DMS153 treated with DMSO at 0.1 percent for 48 hours (cell line): Measurements from ENCODE around the gene SIT1.

ENCODE experiments used
- DNase-seq: peaks from one replicate; lab custom pipeline; 2025; ENCODE audit not compliant: unreplicated experiment; lab: John Stamatoyannopoulos, UW

SIT1 gene

DNA sequence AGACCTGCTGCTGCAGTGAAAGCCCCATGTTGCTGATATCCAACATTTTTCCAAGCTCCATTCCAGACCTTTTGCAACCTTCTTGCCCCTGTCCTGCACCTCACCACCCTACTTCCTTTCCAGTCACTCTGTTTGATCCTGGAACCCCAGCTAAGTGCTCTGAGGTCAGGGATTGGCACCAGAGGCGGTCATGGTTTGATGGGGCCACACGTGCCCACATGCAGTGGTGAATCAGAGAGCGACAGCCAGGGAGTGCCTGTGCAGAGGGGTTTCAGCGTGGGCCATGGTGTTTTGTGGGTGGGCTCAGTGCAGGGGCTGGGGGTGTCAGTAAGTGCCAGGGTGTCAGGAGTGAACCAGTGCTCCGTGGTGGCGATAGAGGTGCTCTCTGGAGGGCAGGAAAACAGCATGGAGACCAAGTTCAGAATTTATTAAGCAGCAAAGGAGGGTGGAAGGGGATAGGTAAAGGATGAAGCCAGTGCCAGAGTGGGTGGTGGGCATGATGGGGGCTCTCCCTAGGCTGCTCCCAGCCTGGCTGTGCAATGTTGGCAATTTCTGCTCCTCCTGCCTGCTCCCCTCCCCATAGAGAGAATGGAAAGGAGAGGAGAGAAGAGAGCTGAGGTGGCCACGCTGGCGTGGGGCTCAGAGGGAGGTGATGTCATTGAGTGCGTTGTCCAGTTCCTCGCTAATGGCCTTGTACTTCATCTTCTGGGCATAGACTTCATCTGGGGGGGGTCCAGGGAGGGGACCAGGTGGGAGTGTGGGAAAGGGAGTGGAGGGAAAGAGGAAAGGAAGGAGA is 32.0 kb upstream of the SIT1 start:
- no peak for DNase-seq

GRCh38 chr9:35682051-35682450 is 31.3 kb upstream of the SIT1 start:
- no peak for DNase-seq

DNA sequence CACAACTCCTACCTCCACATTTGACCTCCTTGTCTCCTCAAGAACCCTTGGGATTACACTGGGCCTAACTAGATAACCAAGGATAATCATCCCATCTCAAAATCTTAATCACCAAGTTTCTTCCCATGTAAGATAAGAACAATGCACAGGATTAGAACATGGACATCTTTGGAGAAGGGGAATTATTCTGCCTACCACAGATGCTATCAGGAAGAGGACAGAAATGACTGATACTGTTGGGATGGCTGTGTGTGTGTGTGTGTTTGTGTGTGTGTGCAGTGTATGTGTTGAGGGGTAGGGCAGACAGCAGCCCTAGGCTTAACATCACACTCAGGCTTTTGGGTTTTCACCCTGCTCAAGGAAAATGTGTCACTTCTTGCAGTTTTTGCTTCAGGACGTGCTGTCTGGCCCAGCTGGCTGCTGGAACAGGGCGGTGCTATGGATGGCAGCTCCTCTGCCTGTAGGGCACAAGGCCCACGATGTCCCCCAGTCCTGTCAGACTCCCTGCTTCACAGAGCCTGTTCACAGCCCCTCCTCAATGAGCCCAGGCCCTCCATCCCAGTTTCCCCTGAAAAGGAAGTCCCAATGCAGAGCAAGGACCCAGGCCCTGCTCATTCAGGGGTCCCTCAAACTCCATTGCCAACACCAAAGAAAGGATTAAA is 30.7 kb upstream of the SIT1 start:
- DNase-seq = no peak

DNA sequence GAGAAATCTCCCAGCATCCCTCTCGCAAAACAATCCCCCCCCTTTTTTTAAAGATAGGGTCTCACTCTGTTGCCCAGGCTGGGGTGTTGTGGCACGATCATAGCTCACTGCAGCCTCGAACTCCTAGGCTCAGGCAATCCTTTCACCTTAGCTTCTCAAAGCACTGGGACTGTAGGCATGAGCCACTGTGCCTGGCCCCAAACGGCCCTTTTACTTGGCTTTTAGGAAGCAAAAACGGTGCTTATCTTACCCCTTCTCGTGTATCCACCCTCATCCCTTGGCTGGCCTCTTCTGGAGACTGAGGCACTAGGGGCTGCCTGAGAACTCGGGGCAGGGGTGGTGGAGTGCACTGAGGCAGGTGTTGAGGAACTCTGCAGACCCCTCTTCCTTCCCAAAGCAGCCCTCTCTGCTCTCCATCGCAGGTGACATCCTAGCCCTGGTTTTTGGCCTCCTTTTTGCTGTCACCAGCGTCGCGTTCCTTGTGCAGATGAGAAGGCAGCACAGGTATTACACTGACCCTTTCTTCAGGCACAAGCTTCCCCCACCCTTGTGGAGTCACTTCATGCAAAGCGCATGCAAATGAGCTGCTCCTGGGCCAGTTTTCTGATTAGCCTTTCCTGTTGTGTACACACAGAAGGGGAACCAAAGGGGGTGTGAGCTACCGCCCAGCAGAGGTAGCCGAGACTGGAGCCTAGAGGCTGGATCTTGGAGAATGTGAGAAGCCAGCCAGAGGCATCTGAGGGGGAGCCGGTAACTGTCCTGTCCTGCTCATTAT is 29.8 kb upstream of the SIT1 start:
- DNase-seq = no peak

- no peak for DNase-seq
These were observed 29.1 kb upstream of the SIT1 start for GRCh38 chr9:35679766-35680330.

GRCh38 chr9:35679091-35679490 is 28.4 kb upstream of the SIT1 start:
- no peak for DNase-seq

DNA sequence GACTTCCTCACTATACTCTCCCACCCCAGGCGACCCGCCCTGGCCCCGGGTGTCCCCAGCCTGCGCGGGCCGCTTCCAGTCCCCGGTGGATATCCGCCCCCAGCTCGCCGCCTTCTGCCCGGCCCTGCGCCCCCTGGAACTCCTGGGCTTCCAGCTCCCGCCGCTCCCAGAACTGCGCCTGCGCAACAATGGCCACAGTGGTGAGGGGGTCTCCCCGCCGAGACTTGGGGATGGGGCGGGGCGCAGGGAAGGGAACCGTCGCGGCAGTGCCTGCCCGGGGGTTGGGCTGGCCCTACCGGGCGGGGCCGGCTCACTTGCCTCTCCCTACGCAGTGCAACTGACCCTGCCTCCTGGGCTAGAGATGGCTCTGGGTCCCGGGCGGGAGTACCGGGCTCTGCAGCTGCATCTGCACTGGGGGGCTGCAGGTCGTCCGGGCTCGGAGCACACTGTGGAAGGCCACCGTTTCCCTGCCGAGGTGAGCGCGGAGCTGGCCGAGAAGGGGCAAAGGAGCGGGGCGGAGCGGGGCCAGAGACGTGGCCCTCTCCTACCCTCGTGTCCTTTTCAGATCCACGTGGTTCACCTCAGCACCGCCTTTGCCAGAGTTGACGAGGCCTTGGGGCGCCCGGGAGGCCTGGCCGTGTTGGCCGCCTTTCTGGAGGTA is 25.1 kb upstream of the SIT1 start:
- no peak for DNase-seq

GRCh38 chr9:35675204-35675603 is 24.5 kb upstream of the SIT1 start:
- DNase-seq = no peak

DNA sequence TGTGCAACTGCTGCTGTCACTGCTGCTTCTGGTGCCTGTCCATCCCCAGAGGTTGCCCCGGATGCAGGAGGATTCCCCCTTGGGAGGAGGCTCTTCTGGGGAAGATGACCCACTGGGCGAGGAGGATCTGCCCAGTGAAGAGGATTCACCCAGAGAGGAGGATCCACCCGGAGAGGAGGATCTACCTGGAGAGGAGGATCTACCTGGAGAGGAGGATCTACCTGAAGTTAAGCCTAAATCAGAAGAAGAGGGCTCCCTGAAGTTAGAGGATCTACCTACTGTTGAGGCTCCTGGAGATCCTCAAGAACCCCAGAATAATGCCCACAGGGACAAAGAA is 23.3 kb upstream of the SIT1 start:
- no peak for DNase-seq

- no peak for DNase-seq
These were observed 22.6 kb upstream of the SIT1 start, which contains the start of gene CA9 for GRCh38 chr9:35673132-35674024. Gene CA9 (plus strand): TSS chr9:35673928. CDS start chr9:35673960, 32 bp downstream.

DNA sequence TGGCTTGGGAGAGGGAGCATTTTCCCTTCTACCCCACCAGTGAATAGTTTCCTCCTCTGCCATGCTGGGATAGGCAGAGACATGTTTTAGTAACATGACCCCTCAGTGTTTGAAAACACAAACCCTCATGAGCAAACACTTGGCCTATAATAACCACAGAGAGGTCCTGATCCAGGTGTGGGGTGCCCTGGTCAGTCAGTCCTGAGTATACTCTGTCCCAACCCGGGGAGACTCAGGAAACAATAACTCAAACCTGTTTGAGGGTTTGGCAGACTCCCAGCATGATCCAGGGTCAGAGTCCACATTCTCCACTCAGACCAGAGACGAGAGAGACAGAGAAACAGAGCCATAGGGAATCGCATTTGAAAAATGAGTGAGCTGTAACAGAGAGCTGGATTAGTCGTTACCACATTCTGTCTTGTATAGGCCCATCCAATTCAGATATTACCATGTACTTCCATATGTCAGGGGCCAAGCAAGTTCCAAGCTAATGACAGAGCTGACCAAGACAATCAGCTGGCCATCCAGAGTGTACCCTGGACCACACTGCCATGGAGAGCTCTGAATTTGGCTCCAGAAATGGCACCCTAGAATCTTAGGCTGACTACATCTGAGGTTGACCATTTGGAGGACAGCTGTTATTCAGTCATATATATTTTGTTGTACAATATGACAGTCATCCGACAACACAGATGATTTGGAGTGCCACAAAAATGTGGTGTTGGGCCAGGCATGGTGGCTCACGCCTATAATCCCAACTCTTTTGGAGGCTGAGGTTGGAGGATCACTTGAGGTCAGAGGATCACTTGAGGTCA is 18.8 kb upstream of the SIT1 start:
- DNase-seq = no peak

GRCh38 chr9:35667939-35668338 is 17.2 kb upstream of the SIT1 start:
- DNase-seq = no peak

- no peak for DNase-seq
These were observed 15.8 kb upstream of the SIT1 start for GRCh38 chr9:35666549-35666948.

DNA sequence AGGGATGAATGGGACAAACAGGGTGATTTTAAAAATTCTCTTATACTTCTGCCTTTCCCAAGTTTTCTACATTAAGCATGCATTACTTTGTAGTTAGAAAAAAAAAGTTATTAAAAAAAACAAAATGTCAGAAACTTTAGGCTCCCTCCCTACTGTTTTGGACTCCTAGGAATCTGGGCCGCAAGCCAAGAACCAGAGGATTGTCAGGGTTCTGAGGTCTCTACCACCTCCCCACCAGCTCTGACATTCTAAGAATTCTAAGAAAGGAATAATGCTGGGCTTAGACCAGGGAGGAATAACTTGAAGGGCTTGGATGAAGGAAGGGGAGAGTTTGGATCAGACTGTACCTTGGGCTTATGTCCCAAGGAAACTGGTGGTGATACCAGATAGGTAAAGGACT is 15.3 kb upstream of the SIT1 start:
- no peak for DNase-seq

- no peak for DNase-seq
These were observed 14.7 kb upstream of the SIT1 start for GRCh38 chr9:35665471-35665818.

DNA sequence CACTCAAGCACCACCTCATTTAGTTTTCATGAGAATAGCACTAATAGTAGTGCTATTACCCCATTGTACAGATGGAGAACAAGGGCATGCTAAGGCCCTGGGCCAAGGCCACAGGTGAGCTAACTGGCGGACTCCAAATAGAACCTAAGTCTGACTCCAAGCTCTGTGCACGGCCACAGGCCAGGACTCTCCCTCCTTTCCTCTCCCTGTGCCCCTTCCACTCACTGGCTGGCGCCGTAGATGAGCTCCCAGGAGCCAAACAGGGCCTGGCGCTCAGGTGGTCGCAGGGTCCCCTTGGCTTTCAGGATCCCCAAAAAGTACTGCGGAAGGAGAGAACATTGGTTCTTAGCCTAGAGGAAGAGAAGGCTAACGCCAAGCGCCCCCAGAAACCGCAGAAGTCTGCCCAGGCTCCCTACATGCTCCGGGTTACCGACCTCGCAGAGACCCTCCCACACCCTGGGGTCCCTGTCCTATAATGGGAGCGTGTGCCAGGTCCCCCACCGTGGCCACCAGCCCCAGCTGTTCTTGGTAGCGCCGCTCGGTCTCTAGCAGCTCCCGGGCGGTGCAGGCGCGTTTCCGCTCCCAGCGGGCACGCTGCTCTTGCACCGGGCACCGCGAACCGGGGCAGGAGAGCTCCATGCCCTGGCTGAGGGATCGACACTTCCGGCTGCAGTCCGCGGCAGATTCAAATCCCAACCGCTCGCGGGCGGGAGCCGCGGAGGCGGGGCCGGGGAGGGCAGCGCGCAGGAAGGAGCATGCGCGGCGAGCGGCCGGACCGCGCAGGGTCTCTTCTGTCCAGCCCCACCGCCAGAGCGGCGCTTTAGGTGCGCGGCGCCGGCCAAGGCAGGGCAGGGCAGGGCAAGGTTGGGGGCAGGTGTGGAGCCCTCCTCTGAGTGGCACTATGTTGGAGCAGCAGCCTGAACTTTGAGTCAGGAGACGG is 14.1 kb upstream of the SIT1 start, which contains the start of gene ARHGEF39:
TSS of gene ARHGEF39 (minus strand) at position 665 of the 940 bp plus-strand sequence. CDS start at position 639, 26 bp downstream.
- peak; percentile 64 for DNase-seq

- no peak for DNase-seq
These were observed 11.7 kb upstream of the SIT1 start for GRCh38 chr9:35662437-35662836.

DNA sequence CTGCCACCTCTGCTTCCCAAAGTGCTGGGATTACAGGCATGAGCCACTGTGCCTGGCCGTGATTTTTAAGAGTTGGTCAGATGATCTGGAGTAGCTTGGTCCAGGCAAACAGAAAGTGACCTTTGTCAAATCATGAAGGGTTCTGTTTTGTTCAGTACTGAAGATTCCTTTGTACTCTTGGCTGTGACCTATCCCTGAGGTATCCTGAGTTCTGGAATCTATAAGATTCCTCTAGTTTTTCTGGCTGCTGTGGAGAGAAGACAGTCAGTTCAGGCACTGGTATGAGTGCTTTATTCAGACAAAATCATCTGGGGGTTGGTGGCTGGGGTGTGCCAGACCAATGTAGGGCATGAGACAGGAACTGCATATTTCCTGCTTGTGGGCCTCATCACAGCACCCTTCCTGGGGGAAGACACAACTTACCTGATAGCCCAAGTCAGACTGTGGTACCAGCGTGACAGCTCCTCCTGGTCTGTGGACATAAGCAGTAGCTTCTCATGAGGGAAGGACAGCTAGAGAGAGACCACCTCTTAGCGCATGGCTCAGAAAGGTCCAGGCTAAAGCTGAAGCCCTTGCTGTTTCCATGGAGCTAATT is 11.1 kb upstream of the SIT1 start:
- no peak for DNase-seq
